Testis (tissue), 2 donors: ENCODE measurements around the gene LKAAEAR1.

Experiments used
- POLR2A ChIP-seq: fragments of 450-650 bp; IDR thresholded peaks from one replicate; pipeline ENCODE4 v1.6.1; 2017; ENCODE audit warnings: antibody characterized with exemption, mild to moderate bottlenecking, moderate library complexity
- TF ChIP-seq, protein P1 (sequence below), 3 experiments: fragments of 450-650 bp in 2 of 3; fragments of 200-600 bp in 1 of 3; sonication (generic) in 1 of 3; IDR thresholded peaks; one replicate each; pipeline ENCODE4 v1.5.1; 2016 to 2019; ENCODE audit warnings: antibody characterized with exemption in 3 of 3, mild to moderate bottlenecking in 2 of 3, moderate library complexity in 1 of 3

DNA sequence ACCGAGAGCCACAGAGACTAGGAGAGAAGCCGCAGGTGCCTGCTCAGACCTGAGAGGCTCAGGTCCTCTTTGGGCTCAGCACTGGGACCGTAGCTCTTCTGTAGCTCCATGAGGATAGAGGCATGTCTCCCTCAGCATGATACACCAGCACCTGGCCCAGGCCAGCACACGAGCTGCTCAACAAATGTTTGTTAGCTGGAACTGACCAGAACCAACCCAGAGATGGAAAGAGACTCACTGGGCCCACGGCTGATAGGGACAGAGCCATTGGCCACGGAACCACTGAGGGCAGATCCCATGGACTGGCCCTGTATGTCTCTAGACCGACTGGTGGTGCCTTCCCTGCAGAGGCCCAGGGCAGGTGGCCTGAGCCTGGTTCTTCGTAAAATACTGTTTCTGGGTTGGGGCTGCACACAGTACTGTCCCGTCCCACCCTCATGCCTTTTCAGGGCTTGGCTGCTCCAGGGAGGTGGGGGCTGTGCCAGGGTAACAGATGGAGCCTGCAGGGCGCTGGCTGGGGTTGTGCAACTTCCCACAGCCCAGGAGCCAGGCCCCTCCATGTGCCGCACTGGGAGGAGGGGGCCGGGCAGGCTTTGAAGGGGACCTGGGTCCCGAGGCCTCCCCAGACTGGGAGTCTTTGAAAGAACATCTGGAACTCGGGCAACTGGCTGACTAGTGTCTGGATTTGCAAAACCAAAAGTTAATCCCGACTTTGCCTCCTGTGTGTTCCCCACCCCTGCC lies 43.0 kb downstream of the LKAAEAR1 start:
- TF ChIP-seq, protein P1, sequence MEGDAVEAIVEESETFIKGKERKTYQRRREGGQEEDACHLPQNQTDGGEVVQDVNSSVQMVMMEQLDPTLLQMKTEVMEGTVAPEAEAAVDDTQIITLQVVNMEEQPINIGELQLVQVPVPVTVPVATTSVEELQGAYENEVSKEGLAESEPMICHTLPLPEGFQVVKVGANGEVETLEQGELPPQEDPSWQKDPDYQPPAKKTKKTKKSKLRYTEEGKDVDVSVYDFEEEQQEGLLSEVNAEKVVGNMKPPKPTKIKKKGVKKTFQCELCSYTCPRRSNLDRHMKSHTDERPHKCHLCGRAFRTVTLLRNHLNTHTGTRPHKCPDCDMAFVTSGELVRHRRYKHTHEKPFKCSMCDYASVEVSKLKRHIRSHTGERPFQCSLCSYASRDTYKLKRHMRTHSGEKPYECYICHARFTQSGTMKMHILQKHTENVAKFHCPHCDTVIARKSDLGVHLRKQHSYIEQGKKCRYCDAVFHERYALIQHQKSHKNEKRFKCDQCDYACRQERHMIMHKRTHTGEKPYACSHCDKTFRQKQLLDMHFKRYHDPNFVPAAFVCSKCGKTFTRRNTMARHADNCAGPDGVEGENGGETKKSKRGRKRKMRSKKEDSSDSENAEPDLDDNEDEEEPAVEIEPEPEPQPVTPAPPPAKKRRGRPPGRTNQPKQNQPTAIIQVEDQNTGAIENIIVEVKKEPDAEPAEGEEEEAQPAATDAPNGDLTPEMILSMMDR (IDR thresholded peaks at IDR 0.05): no peak
- no peak for TF ChIP-seq POLR2A
